Panc1 (cell line): ENCODE data around the gene EIF2D. TPM values are rescaled to one million over a fixed set of nuclear protein-coding genes. Genes with fewer than 3 reads are reported as not detected.

ENCODE experiments used
- ATAC-seq: fragments of 200-7000 bp; cut with Tn5 transposase; 2 replicates; pipeline ENCODE4 v1.9.1; 2020; ENCODE audit warnings: mild to moderate bottlenecking, moderate library complexity
- BruUV-seq: library from RNA; stranded (reverse); fragments of 400-500 nt; replicated peaks from 2 replicates; lab custom pipeline; 2021; lab: Mats Ljungman, UMichigan
- CTCF ChIA-PET: fragments of 300-600 bp; sonication (Branson Sonifier 250); formaldehyde crosslinking; loops from one replicate; lab custom pipeline; 2022; ENCODE audit warnings: antibody characterized with exemption; lab: Charles Lee
- POLR2A ChIA-PET: fragments of 300-600 bp; sonication (Branson Sonifier 250); formaldehyde crosslinking; loops from one replicate; lab custom pipeline; 2022; ENCODE audit warnings: antibody characterized with exemption; lab: Charles Lee
- DNase-seq: peaks from one replicate; pipeline ENCODE4 v3.0.0-alpha.2; 2010; ENCODE audit warnings: low read depth, low spot score
- H3K27ac ChIP-seq: 2 replicates; pipeline ENCODE4 v1.5.1; 2011; ENCODE audit warnings: mild to moderate bottlenecking, low read length, inconsistent platforms
- H3K27me3 ChIP-seq: fragments of 200-500 bp; sonication (Bioruptor generic); 2 replicates; pipeline ENCODE4 v1.6.0; 2014; ENCODE audit warnings: low read length, inconsistent platforms; ENCODE audit not compliant: control insufficient read depth, insufficient read depth
- H3K36me3 ChIP-seq: fragments of 200-500 bp; sonication (Bioruptor generic); 2 replicates; pipeline ENCODE4 v1.5.1; 2014; ENCODE audit warnings: inconsistent platforms, mild to moderate bottlenecking, low read length, moderate library complexity; ENCODE audit not compliant: control insufficient read depth, insufficient read depth
- H3K4me1 ChIP-seq: 2 replicates; pipeline ENCODE4 v1.5.1; 2011; ENCODE audit warnings: inconsistent platforms, mild to moderate bottlenecking, low read length, moderate library complexity; ENCODE audit not compliant: control insufficient read depth, insufficient read depth
- H3K4me3 ChIP-seq, 2 experiments: 2 replicates each; pipeline ENCODE4 v1.5.1; 2011 to 2012; ENCODE audit warnings: low read depth in 2 of 2, low read length in 2 of 2, mild to moderate bottlenecking in 2 of 2, inconsistent platforms in 1 of 2, moderate library complexity in 1 of 2
- H3K9me3 ChIP-seq: fragments of 200-500 bp; sonication (Bioruptor generic); 2 replicates; pipeline ENCODE4 v1.5.1; 2014; ENCODE audit warnings: low read depth, mild to moderate bottlenecking, inconsistent platforms, low read length, moderate library complexity; ENCODE audit not compliant: control insufficient read depth, insufficient read depth
- POLR2AphosphoS5 ChIP-seq: IDR thresholded peaks from 2 replicates; pipeline ENCODE4 v1.6.1; 2012; ENCODE audit warnings: mild to moderate bottlenecking, low read depth, low read length, moderate library complexity
- SIN3A ChIP-seq: IDR thresholded peaks from 2 replicates; pipeline ENCODE4 v1.6.1; 2012; ENCODE audit warnings: low read depth, mild to moderate bottlenecking, low read length, moderate library complexity, borderline replicate concordance; ENCODE audit not compliant: insufficient read depth
- TCF7L2 ChIP-seq: IDR thresholded peaks from 2 replicates; pipeline ENCODE4 v1.6.1; 2011; ENCODE audit warnings: mild to moderate bottlenecking, low read depth, low read length, inconsistent platforms
- in situ Hi-C: cut with HindIII; loops from 2 replicates; pipeline ENCODE4 v1.10.0; 2016; ENCODE audit warnings: low sequenced_read_pairs, low pct_unique_long_range_greater_than_20kb
- intact Hi-C: fragments of 100-400 bp; cut with micrococcal nuclease; formaldehyde crosslinking; loops from one replicate; pipeline ENCODE4 v1.10.0; 2022; ENCODE audit not compliant: unreplicated experiment
- total RNA-seq: library from RNA; stranded (reverse); gene quantifications from one replicate; pipeline ENCODE4 v1.2.1, GENCODE V29; 2021; ENCODE audit not compliant: unreplicated experiment
- TF ChIP-seq, protein P1 (sequence below), 2 experiments: IDR thresholded peaks; 2 replicates each; pipeline ENCODE4 v1.6.1; 2011 to 2012; ENCODE audit warnings: low read depth in 2 of 2, control low read depth in 1 of 2, low read length in 1 of 2, mild to moderate bottlenecking in 1 of 2, moderate library complexity in 1 of 2; ENCODE audit not compliant: insufficient read depth in 1 of 2
- TF ChIP-seq, protein P2 (sequence below): fragments of 450-650 bp; IDR thresholded peaks from 2 replicates; pipeline ENCODE4 v1.5.1; 2017; ENCODE audit warnings: mild to moderate bottlenecking

Gene EIF2D
- total RNA-seq, 1 experiment from 2014 or later = 28.7 TPM

DNA sequence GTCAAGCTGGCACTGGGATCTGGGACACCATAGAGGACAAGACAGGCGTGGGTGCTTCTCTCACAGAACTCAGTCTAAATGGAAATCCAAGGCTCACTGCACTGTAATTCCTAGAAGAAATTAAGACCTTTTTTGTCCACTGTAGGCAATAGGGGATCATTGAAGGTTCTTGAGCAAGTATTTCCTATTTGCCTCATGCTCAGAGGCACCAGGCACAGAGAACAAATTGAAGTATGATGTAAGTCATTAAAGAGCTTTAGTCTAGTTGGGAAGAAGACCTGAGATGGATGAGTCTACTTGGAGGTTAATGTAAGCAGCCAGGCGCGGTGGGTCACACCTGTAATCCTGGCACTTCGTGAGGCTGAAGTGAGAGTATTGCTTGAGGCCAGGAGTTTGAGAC is 34.6 kb downstream of the EIF2D start:
- DNase-seq (no peak), ATAC-seq (no peak)
- ChIA-PET CTCF (no interaction called here), POLR2A (no interaction called here)
- H3K27me3 ChIP-seq = no peaks in the 10 kb centered on the region; the same call in 1 of the 2 replicates
- no peak overlapping the region for H3K4me3 ChIP-seq
- no peak for TF ChIP-seq SIN3A
- TF ChIP-seq POLR2AphosphoS5 = no peak
- TF ChIP-seq, protein P1, sequence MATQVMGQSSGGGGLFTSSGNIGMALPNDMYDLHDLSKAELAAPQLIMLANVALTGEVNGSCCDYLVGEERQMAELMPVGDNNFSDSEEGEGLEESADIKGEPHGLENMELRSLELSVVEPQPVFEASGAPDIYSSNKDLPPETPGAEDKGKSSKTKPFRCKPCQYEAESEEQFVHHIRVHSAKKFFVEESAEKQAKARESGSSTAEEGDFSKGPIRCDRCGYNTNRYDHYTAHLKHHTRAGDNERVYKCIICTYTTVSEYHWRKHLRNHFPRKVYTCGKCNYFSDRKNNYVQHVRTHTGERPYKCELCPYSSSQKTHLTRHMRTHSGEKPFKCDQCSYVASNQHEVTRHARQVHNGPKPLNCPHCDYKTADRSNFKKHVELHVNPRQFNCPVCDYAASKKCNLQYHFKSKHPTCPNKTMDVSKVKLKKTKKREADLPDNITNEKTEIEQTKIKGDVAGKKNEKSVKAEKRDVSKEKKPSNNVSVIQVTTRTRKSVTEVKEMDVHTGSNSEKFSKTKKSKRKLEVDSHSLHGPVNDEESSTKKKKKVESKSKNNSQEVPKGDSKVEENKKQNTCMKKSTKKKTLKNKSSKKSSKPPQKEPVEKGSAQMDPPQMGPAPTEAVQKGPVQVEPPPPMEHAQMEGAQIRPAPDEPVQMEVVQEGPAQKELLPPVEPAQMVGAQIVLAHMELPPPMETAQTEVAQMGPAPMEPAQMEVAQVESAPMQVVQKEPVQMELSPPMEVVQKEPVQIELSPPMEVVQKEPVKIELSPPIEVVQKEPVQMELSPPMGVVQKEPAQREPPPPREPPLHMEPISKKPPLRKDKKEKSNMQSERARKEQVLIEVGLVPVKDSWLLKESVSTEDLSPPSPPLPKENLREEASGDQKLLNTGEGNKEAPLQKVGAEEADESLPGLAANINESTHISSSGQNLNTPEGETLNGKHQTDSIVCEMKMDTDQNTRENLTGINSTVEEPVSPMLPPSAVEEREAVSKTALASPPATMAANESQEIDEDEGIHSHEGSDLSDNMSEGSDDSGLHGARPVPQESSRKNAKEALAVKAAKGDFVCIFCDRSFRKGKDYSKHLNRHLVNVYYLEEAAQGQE (IDR thresholded peaks at IDR 0.05; ENCODE audit: insufficient read depth in 1 of 2, low read depth in 2 of 2, low read length in 1 of 2) = no peak
- TF ChIP-seq, protein P2, sequence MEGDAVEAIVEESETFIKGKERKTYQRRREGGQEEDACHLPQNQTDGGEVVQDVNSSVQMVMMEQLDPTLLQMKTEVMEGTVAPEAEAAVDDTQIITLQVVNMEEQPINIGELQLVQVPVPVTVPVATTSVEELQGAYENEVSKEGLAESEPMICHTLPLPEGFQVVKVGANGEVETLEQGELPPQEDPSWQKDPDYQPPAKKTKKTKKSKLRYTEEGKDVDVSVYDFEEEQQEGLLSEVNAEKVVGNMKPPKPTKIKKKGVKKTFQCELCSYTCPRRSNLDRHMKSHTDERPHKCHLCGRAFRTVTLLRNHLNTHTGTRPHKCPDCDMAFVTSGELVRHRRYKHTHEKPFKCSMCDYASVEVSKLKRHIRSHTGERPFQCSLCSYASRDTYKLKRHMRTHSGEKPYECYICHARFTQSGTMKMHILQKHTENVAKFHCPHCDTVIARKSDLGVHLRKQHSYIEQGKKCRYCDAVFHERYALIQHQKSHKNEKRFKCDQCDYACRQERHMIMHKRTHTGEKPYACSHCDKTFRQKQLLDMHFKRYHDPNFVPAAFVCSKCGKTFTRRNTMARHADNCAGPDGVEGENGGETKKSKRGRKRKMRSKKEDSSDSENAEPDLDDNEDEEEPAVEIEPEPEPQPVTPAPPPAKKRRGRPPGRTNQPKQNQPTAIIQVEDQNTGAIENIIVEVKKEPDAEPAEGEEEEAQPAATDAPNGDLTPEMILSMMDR = no peak
- no peak for TF ChIP-seq TCF7L2
- no peaks in the 10 kb centered on the region for H3K4me1 ChIP-seq
- in situ Hi-C loops = no loop called here
- no TSS peak for BruUV-seq
- H3K27ac ChIP-seq = no peak overlapping the region
- no peaks in the 10 kb centered on the region for H3K9me3 ChIP-seq
- no peaks in the 10 kb centered on the region for H3K36me3 ChIP-seq
- intact Hi-C loops = no loop called here

DNA sequence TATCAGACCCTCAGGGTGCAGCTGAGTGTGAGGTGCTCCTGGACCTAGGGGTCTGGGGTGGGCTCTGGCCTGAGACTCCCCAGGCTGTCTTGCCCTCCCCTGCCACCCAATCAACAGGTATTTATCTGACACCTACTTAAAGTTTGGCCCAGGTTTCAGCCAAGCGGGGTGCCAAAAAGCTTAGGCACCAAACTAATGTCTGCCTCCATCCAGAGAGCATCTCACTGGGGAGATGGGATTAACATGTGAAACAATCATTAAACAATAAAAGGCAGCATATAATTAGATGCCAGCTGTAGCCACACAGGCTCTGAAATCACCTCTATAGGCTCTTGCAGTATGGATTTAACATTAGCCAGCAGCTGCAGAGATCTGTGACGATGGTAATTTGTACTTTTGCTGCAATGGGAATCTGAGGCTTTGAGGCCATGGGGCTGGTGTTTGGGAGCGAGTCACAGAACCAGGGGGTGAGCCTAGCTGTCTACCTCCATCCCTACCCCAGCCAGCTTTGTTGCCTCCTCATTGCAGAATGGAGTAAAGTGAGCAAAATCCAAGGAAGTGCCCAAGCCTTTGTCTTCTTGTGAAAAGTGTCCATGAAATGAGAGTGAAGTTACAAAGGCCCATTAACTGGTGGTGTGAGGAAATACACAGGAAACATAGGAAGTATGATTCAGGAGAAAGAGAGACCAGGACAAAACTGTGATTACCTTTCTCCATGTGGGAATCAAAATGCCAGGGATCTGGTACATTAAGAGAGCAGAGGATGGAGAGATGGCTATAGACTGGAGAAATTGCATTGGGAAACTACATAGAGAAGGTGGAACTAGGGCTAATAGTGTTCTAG is 36.1 kb downstream of the EIF2D start:
- TF ChIP-seq, protein P1 (IDR thresholded peaks at IDR 0.05; ENCODE audit: insufficient read depth in 1 of 2, low read depth in 2 of 2, low read length in 1 of 2) = no peak
- TF ChIP-seq, protein P2 = no peak
- TF ChIP-seq TCF7L2 (no peak), SIN3A (no peak), POLR2AphosphoS5 (no peak)
- ChIA-PET POLR2A (interaction anchor here (0.7 kb wide), 1 partner anchor 72 kb away, joined by 3 read pairs; no protein-coding TSS in a partner anchor), CTCF (interaction anchor here (0.6 kb wide), 1 partner anchor 30 kb away, joined by 7 read pairs; no protein-coding TSS in a partner anchor)
- H3K4me1 ChIP-seq = no peaks in the 10 kb centered on the region
- in situ Hi-C loops (no loop called here), intact Hi-C loops (no loop called here)
- no TSS peak for BruUV-seq
- no peaks in the 10 kb centered on the region for H3K36me3 ChIP-seq
- ATAC-seq = no peak
- DNase-seq = no peak
- no peak overlapping the region for H3K4me3 ChIP-seq
- H3K27ac ChIP-seq = no peak overlapping the region
- no peaks in the 10 kb centered on the region for H3K9me3 ChIP-seq
- no peaks in the 10 kb centered on the region; the same call in 1 of the 2 replicates for H3K27me3 ChIP-seq
